Cardiac muscle cell (in vitro differentiated cells and primary cell): Measurements from ENCODE around the gene MLH1. TPM values are rescaled to one million over a fixed set of nuclear protein-coding genes. Genes with fewer than 3 reads are reported as not detected.
"Not testable (repeated sequence)": the region's sequence is repeated elsewhere in the genome, so short reads cannot be mapped to it uniquely, and the experiment has no call there.

Experiments used
- DNase-seq, 2 donors: peaks; one replicate each; pipeline versions ENCODE4 v3.0.0 to v3.0.0-alpha.2; 2010 to 2017; ENCODE audit warnings: low read depth in 1 of 2, low spot score in 1 of 2
- H3K27ac ChIP-seq: fragments of 200-600 bp; sonication (generic); 2 replicates; pipeline ENCODE4 v1.5.1; 2016
- H3K27me3 ChIP-seq: fragments of 200-600 bp; sonication (generic); 2 replicates; pipeline ENCODE4 v1.6.0; 2016; ENCODE audit warnings: control low read depth
- H3K36me3 ChIP-seq: fragments of 200-600 bp; sonication (generic); 2 replicates; pipeline ENCODE4 v1.5.1; 2016; ENCODE audit warnings: control low read depth
- H3K4me1 ChIP-seq: fragments of 200-600 bp; sonication (generic); 2 replicates; pipeline ENCODE4 v1.8.1; 2017; ENCODE audit warnings: low read depth, mild to moderate bottlenecking, mixed run types
- H3K4me3 ChIP-seq: fragments of 200-600 bp; sonication (generic); 2 replicates; pipeline ENCODE4 v1.5.1; 2016; ENCODE audit warnings: mild to moderate bottlenecking
- H3K9me3 ChIP-seq: fragments of 200-600 bp; sonication (generic); 2 replicates; pipeline ENCODE4 v1.5.1; 2017; ENCODE audit warnings: low read depth, mild to moderate bottlenecking, control low read depth
- CTCF ChIP-seq: IDR thresholded peaks from 2 replicates; pipeline ENCODE4 v1.5.1; 2012; ENCODE audit warnings: low read depth, mild to moderate bottlenecking, low read length
- polyA plus RNA-seq: library from polyadenylated mRNA; unstranded; fragments of >200 nt; fragmentation: Nextera tagmentation; extraction: Ambion mirVana; gene quantifications from 2 replicates; pipeline ENCODE4 v1.2.1, GENCODE V29; 2016
- total RNA-seq: library from RNA; depleted of rRNA; stranded (reverse); fragments of >200 nt; gene quantifications from 2 replicates; pipeline ENCODE4 v1.2.3, GENCODE V29; 2016

Gene MLH1
- total and polyA plus RNA-seq, 2 experiments from 2014 or later, result 35.2 to 63.1 TPM

GRCh38 chr3:37039161-37039846, 46.0 kb downstream of the MLH1 start:
- peaks cover 12% of the 10 kb centered on the region for H3K36me3 ChIP-seq
- no peaks in the 10 kb centered on the region for H3K27me3 ChIP-seq
- H3K9me3 ChIP-seq, result no peaks in the 10 kb centered on the region
- no peak for TF ChIP-seq CTCF
- H3K4me1 ChIP-seq, result no peaks in the 10 kb centered on the region
- no peak overlapping the region for H3K27ac ChIP-seq
- DNase-seq, result no peak
- H3K4me3 ChIP-seq, result no peak overlapping the region

GRCh38 chr3:37040231-37040630, 46.9 kb downstream of the MLH1 start:
- Histone ChIP-seq H3K36me3 (peaks cover 10% of the 10 kb centered on the region), H3K4me1 (no peaks in the 10 kb centered on the region), H3K27ac (no peak overlapping the region), H3K9me3 (no peaks in the 10 kb centered on the region), H3K4me3 (no peak overlapping the region), H3K27me3 (no peaks in the 10 kb centered on the region)
- no peak for DNase-seq
- TF ChIP-seq CTCF, result no peak

GRCh38 chr3:37041546-37042195, 48.4 kb downstream of the MLH1 start:
- Histone ChIP-seq H3K27ac (no peak overlapping the region), H3K36me3 (peaks cover 9% of the 10 kb centered on the region), H3K27me3 (no peaks in the 10 kb centered on the region), H3K4me3 (no peak overlapping the region), H3K9me3 (no peaks in the 10 kb centered on the region), H3K4me1 (no peaks in the 10 kb centered on the region)
- no peak for DNase-seq
- TF ChIP-seq CTCF, result no peak

- not testable (repeated sequence) for H3K9me3 ChIP-seq, H3K27me3 ChIP-seq
- H3K36me3 ChIP-seq, result peaks cover 18% of the 10 kb centered on the region
Measured at GRCh38 chr3:37042712-37043111, 49.4 kb downstream of the MLH1 start.

GRCh38 chr3:37050282-37050681, 57.0 kb downstream of the MLH1 start:
- Histone ChIP-seq H3K4me1 (peaks cover 10% of the 10 kb centered on the region), H3K27me3 (no peaks in the 10 kb centered on the region), H3K4me3 (no peak overlapping the region), H3K9me3 (no peaks in the 10 kb centered on the region), H3K36me3 (peaks cover 59% of the 10 kb centered on the region), H3K27ac (peak overlapping the region; percentile 42)
- peak in 1 of 2 donors; percentile 12 for DNase-seq
- no peak for TF ChIP-seq CTCF

More at GRCh38 chr3:37042712-37043111, 49.4 kb downstream of the MLH1 start:
- not testable (repeated sequence) for DNase-seq, H3K4me3 ChIP-seq, H3K27ac ChIP-seq, H3K4me1 ChIP-seq

GRCh38 chr3:37052860-37053259, 59.5 kb downstream of the MLH1 start:
- peaks cover 10% of the 10 kb centered on the region for H3K4me1 ChIP-seq
- H3K9me3 ChIP-seq, result no peaks in the 10 kb centered on the region
- no peak overlapping the region for H3K4me3 ChIP-seq
- no peaks in the 10 kb centered on the region for H3K27me3 ChIP-seq
- DNase-seq, result no peak
- peaks cover 50% of the 10 kb centered on the region for H3K36me3 ChIP-seq
- no peak for TF ChIP-seq CTCF
- H3K27ac ChIP-seq, result no peak overlapping the region
